ENCODE measurements around the gene RGSL1.

The RGSL1 gene

GRCh38 chr1:182608236-182608635, 158.3 kb downstream of the RGSL1 start:
- in situ Hi-C loops (cut with MboI; ENCODE audit: low sequenced_read_pairs): no loop called here

GRCh38 chr1:182608845-182609610, 159.1 kb downstream of the RGSL1 start:
- in situ Hi-C loops (cut with MboI; ENCODE audit: low sequenced_read_pairs): no loop called here

Measured in HL-60/S4 treated with phorbol 12-myristate 13-acetate at 8.2 ng/mL for 4 days and 3 days (cell line).